Right renal cortex interstitium (tissue), 3 donors: ENCODE data around the gene BORA. TPM values are rescaled to one million over a fixed set of nuclear protein-coding genes. Genes with fewer than 3 reads are reported as not detected.
A peak's percentile ranks its signal among the peaks of the same experiment; 100 is the strongest.
"Not testable (repeated sequence)": the region's sequence is repeated elsewhere in the genome, so short reads cannot be mapped to it uniquely, and the experiment has no call there.

Experiments used
- DNase-seq, 3 donors: peaks; one replicate each; pipeline ENCODE4 v3.0.0-alpha.2; 2013; ENCODE audit warnings: low read depth in 3 of 3, low spot score in 2 of 3
- polyA plus RNA-seq, 3 donors: library from polyadenylated mRNA; unstranded; fragments of 120-200 nt; gene quantifications; one replicate each; pipeline ENCODE4 v1.2.1, GENCODE V29; 2013; ENCODE audit not compliant: insufficient read length in 3 of 3

The BORA gene
- polyA plus RNA-seq, 3 donors, result 8.6 to 10.5 (median 9.0) TPM

DNA sequence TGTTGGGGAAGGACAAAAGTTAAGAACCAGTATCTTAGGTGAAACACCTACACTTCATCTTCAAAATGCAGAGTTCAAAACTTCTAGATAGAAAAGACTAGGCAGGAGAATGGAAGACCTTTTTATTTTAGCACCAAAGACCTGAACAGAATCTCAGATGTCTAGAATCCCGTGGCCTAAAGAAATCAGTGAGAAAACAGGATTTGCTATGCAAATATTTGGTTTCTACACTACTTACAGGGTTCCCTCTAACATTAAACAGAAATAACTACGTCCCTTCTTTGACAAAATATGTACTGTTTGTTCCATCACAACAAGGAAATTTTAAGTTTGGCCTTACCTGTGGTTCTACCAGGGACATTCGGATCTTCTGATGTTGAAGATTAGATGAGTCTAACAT is 32.5 kb downstream of the BORA start:
- no peak for DNase-seq

GRCh38 chr13:72763411-72763810 is 35.7 kb downstream of the BORA start:
- no peak for DNase-seq

DNA sequence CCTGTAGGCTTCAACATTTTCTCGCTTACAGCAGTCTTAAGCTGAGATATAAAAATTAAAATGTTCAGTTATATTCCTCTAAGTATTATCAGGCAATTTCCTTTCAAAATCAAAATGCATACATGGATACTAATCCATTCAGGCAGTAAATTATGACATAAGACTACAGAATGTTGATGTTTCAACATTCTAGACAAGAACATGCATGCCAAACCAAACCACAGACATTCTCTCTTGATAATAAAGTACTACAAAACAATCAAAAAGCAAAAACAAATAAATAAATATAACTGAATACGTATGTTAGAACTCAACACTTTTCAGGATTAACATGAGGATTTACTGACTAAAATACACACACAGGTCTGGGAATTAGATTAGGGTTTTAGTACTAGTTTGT is 46.3 kb downstream of the BORA start:
- DNase-seq, result no peak

DNA sequence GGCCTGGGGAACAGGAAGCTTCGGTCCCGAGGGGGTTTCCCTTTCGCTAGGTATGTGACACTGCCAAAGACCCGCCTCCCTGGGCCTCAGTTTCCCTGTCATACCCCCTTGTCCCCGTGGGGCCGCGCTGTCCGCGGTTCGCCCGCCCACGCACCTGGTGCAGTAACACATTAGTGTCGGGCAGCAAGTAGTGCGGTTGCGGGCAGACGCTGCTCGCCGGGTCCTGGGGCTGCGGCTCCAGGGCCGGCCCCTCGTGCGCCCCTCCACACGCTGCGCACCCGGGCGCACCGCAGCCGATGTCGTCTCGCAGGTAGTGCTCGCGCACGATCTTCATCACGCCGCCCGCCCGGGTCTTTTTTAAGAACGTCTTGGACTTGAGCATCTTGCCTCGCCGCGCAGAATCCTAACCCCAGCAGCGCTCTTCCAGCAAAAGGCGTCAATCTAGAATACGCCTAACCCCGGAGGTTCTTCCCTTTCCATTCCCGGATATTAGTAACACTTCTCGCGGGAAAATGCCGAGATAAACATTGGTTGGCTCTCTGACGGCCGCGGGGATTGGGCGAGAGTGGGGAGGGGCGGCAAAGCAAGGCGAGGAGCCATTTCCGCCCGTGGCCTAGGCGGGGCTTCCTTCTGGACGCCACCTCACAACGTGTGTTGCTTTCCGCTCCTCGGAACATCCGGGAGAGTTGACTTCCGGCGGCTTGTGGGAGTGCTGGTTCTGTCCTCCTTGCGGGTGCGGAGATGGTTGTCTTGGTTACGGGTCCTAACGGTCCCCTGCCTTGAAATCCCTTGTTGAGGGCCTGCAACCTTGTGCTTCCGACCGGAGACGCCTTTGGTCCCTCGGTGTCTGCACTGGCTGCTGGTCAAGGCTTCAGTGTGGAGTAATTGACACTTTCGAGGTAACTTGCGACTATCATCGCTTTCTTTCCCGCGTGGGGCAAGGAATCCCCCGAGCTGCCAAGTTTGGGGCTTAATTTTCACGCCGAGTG is 54.0 kb downstream of the BORA start, which contains the start of the genes DIS3 and PIBF1:
Gene DIS3, minus strand, starts transcription at position 450 of the 989 bp plus-strand sequence. Its CDS starts 68 bp downstream, at position 382.
Gene PIBF1, plus strand, starts transcription at position 683 of the 989 bp plus-strand sequence. CDS start 1,337 bp downstream, outside the sequence.
- peak; percentile 88 to 97 (median 93) for DNase-seq

- DNase-seq, result no peak
These were observed 55.0 kb downstream of the BORA start for GRCh38 chr13:72782717-72783116.

- not testable (repeated sequence) for DNase-seq
These were observed 57.0 kb downstream of the BORA start for GRCh38 chr13:72784679-72785078.

DNA sequence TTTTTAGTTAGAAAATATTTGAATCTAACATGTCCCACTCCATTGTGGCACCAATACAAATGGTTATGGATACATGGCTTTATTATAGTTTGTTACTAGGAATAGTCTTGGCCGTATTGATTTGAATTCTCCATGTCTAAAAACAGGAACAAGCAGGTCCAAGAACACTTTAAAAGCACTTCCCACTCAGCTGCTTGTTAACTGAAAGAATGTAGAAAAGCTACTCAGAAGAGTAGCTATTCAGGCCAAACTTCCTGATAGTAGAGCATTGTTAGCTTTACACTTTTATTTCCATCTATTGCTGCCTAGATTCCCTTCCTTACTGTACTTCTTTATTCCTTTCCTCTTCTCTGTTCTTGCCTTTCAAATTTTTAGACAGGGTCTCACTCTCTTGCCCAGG is 61.1 kb downstream of the BORA start:
- DNase-seq, result no peak

GRCh38 chr13:72792640-72793039 is 64.9 kb downstream of the BORA start:
- no peak for DNase-seq

DNA sequence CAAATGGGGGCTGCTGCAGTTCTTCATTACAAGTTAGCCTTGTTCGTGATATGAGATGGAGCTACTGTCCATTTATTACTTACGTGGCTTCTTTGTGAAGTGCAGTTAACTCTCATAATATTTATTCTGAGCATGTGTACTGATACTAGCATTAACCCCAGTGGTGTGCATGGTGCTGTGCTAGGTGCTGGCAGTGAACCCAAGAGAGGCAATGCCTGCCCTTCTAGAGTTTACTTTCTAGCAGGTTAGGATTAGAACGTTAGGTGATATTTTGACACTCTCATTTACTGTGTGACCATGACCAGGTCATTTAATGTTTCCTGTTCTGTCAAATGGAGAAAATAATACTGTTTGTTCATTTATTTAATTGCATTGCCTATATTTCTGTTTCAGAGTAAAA is 71.1 kb downstream of the BORA start:
- DNase-seq, result no peak

- no peak for DNase-seq
These were observed 76.6 kb downstream of the BORA start for GRCh38 chr13:72804301-72804700.

Other genes with a start within 250 kb of the BORA start
- gene MZT1, start 294 bp upstream of the BORA start, polyA plus RNA-seq, result 10 to 100 TPM; 18.5 to 23.1 (median 19.6) TPM
- 10 to 100 TPM; 38.1 to 43.1 (median 42.9) TPM for gene DIS3, start 54.0 kb downstream of the BORA start, polyA plus RNA-seq
- 10 to 100 TPM; 44.8 to 50.8 (median 45.1) TPM for gene PIBF1, start 54.2 kb downstream of the BORA start, polyA plus RNA-seq